GM18951 (cell line): ENCODE data around the gene B3GAT1.

Experiments used
- POLR2A ChIP-seq: IDR thresholded peaks from 4 replicates; pipeline ENCODE4 v1.6.1; 2011; ENCODE audit warnings: mild to moderate bottlenecking; ENCODE audit not compliant: insufficient read length, insufficient read depth; ENCODE audit errors: extremely low read depth
- in situ Hi-C: fragments of 300-500 bp; cut with MboI; formaldehyde crosslinking; loops from one replicate; pipeline ENCODE4 v1.12.0; 2022; ENCODE audit warnings: low sequenced_read_pairs, mixed read lengths, inconsistent platforms; ENCODE audit not compliant: unreplicated experiment

B3GAT1 gene

DNA sequence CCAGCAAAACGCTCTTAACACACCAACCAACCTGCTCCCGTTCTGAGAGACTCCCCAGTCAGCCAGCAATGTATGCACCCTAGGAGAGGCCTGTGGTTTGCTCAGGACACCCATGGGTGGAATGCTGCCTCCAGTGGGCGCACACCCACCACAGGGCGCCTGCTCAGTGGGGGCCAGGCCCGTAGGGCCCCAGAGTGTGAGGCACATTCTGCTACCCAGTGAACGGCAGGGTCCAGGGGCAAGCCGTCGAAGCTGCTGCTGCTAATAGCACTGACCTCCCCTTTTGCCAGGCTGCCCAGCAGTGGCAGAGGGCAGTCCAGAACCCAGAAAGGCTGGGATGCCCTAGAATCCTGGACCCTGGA, 12.8 kb downstream of the B3GAT1 start:
- in situ Hi-C loops = no loop called here
- no peak for TF ChIP-seq POLR2A

DNA sequence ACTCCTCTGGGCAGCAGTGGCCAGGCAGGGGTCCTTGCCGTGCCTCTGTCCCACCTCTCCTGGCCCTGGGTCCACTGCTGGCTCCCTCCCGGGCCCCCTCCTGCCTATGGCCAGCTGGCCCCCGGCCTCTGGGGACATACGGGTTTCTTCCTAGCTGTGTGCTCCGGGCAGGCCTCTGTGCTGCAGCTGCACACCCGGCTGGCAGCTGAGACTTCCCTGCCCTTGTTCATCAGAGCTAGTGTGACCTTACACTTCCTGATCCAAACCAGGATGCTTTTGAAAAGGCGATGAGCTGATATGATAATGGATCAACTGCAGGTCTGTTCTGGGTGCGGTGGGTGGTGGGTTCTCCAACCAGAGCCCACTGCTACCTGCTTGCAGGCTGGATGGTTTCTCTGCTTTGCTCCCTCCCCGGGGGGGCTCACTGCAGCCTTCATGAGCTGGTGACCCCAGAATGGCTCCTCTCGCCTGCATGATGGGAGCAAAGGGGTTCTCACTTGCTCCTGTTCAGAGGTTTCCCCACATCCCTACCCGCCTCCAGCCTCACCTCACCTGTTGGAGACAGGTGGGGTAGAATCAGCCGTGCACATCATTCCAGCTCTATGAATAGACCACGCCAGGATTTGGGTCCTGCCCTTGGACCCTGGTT, 13.3 kb downstream of the B3GAT1 start:
- in situ Hi-C loops = no loop called here
- TF ChIP-seq POLR2A = no peak

DNA sequence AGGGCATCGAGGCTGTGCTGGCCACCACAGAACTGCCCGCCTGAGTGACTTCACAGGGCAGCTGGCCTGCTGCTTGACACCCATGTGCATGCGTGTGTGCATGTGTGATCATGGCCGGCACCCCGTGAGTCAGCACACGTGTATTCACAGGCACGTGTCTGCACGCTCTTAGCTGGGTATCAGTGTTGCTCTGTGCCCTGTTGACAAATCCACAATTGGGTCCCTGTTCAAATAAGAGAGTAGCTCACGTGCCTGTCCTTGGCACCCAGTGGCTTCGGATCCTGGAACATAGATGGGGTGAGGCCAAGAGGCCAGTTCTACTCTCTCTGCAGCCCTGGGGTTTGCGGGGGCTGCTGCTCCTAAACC, 14.0 kb downstream of the B3GAT1 start:
- no peak for TF ChIP-seq POLR2A
- in situ Hi-C loops = no loop called here

DNA sequence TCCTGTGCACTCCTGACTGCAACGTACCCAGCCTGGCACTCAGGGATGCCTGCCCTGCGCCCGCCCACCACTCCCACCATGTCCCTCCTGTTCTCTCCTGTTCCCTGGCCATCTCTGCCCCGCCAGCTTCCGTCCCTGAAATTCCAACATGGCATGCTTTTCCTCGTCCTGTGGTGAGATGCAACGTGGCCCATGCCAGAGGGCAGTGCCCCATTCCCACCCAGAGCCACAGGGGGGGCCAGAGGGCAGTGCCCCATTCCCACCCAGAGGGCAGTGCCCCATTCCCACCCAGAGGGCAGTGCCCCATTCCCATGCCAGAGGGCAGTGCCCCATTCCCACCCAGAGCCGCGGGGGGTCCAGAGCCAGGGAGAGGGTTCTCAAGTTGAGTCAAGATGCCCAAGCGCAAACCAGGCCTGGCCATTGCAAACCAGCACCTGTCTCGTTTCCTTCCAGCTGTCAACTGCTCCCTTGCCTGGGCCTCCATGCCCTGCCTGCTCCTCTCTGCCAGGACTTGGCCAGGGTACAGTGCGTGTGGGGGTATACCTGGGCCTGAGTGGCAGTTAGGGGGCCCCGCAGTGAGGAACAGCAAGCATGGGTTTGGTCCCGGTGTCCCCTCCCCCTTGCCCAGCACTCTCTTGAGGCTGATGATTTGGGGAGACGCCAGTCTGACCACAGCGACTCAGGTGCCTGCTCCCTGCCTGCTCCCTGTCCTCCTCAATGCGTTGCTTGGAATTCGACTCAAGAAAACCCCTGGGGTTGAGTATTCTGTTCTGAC, 14.6 kb downstream of the B3GAT1 start:
- no peak for TF ChIP-seq POLR2A
- in situ Hi-C loops = no loop called here

DNA sequence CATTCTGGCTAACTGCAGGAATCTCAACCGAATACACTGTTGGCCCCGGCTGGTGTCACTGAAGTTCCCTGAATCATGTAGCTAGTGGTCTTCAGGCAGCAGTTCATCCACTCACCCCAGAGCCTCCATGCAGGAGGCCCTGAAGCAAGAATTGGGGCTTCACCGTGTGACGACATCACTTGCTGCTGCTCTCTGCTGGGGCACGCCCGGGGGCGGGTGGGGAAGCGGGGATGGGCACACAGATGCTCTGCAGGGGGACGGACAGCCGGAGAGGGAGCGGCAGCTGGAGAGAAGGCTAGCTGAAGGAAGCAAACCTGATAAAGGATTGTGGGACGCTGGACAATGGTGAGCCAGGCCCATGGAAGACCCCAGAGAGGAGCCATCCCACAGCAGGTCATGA, 17.0 kb downstream of the B3GAT1 start:
- in situ Hi-C loops = no loop called here
- TF ChIP-seq POLR2A = no peak

DNA sequence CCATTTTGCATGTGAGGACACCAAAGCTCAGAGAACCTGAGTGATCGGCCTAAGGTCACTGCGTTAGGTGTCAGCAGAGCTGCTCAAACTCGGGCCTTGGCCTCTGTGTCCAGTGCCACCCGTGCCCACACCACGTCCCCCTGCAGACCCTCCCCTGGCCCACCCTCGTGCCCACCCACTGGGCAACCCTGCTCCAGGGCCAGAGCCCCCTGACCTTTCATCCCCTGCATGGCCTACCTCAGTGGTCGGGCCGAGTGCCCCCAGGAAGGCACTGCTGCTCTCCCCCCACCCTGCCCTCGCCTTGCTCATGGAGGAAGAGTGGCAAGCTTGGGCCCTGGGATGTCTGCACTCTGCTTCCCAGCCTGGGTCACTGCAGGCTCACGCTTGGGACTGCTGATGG, 17.7 kb downstream of the B3GAT1 start:
- TF ChIP-seq POLR2A = no peak
- in situ Hi-C loops = no loop called here

DNA sequence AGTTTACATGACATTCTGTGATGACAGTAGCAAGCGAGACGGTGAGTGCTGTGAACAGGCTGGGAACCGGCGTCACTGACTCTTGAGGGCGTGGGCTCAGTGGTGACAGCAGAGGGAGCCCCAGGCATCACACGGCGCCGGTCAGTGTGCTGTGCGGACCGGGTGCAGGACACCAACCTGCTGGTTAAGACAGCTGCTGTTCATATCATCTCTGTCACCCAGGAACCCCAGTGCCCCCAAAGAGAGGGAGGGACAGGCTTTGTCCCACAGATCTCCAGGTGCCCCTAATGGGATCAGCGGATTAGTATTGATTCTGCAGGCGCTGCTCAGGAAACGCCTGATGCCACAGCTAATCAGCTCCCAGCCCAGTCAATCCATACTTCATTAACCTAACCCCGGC, 18.4 kb downstream of the B3GAT1 start:
- in situ Hi-C loops = no loop called here
- no peak for TF ChIP-seq POLR2A

DNA sequence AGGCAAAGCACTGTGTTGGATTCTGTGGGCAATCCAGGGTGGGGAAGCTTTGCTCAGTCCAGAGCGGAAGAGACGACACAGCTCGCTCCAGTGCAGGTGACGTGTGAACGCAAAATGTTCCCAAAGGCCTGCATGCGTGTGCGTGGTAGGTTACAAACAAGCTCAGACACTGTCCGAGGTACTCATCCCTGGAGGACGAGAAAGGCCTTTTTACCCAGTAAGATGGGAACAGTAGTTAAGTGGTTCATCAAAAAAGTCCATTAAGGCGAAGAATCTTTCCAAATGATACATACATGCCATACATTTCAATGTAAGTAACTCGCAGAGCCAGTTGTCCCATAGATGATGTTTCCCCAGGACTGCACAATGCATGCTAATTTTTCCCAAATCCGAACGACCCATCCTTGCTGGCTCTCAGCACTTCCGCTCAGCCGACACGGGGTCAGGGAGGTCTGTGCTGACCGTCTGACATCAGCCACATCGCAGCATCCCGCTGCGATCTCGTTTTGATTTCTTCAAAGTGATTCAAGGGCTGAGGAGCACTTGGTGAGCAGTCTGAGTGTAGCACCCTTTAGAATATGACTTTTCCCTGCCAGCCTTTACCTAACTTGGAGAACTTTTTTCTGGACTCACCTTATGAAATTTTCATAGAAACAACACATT, 19.0 kb downstream of the B3GAT1 start:
- in situ Hi-C loops = no loop called here

DNA sequence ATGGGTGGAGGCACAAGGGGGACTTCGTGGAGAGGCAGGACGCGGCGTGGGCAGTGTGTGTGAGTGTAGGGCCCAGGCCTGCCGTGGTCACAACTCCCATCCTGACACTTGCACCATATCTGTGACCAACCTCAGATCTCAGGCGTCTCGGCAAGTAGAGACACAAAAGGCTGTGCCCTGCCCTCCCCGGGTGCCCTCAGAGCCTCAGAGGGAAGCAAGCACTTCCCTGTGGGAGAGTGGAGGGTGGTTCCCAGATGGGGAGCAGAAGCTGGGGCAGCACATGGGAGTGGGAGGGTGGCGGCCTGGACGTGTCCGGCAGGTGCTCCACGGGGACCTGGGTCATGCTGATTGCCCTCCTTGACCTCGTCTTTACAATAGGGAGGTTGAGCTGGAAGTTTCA, 20.4 kb downstream of the B3GAT1 start:
- in situ Hi-C loops = no loop called here
- no peak for TF ChIP-seq POLR2A

More for the DNA sequence above, 19.0 kb downstream of the B3GAT1 start:
- TF ChIP-seq POLR2A = no peak

DNA sequence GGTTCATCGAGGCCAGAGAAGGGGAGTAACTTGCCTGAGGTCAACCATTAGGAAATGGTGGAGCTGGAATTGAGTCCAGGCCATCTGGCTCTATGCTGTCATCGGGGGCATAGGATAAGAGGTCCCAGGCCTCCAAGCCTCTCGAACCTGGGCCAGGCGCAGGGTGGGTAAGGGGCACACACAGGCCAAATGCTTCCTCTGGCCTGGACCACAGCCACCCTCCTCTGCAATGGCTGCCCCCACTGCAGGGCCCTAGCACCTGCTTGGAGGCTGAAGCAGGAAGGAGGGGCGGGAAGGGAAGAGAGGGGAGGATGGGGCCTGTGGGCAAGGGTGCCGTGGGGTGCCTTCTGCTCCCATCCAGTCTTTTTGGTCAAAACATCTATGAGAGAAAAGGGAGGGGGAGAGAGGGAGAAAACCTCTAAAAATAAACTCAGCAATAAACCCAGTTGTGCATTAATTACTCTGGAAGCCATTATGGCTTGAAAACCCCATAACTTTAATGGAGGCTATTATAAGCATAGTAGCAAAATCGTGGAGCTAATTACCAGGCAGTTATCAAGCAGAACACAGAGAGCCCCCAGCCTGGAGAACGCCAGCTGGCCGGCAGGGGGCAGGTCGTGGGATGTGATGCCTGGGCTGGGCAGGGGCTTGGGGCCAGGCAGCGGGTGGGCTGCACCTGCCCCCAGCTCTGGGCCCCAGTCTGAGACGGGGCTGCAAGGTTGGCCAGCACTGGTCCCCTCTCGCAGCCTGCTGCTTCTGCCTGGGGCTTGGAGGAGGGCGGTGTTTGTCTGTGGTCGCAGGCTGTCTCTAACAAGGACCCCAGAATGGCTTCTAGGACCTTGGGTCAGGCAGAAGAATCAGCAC, 21.1 kb downstream of the B3GAT1 start:
- TF ChIP-seq POLR2A = no peak
- in situ Hi-C loops = no loop called here

DNA sequence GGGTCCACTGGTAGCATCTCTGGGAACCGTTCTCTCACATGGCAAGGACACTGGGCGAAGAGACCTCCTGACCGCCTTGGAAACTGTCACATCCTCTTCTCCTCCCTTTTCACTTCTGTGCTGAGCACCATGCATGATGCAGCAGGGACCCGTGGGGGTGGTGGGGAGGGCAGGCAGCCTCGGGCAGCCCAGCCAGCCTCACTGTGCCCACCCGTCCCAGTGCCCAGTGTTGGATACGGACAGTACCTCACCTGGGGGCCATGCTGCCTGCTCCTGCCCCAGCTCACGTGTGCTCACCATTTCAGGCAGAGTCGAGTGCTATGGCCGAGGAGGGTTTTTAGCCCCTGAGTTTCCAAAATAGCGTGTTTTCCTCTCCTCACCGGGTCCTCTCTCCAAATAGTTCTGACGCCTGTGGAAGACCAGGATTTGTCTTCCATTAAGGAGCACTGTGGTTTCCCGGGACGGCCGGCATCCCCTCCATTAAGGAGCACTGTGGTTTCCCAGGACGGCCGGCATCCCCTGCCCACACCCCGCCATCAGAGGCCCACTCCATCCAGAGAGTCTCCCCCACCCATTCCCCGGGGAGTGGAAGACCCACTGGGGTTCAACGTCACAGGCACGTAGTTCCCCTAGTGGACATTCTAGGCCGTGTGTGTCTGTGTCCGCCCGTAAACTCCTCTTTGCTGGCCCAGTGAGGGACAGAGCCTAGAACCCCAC, 22.4 kb downstream of the B3GAT1 start:
- TF ChIP-seq POLR2A = no peak
- in situ Hi-C loops = no loop called here

DNA sequence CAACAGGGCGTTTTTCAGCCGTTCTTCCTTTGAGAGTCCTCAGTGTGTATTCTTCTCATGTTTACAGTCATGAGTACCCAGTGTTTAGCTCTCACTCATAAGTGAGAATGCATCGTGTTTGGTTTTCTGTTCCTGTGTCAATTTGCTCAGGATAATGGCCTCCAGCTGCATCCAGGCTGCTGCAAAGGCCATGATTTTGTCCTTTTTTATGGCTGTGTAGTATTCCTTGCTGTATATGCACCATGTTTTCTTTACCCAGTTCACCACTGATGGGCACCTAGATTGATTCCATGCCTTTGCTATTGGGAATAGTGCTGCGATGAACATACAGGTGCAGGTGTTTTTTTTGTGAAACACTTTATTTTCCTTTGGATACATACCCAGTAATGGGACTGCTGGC, 23.5 kb downstream of the B3GAT1 start:
- no peak for TF ChIP-seq POLR2A
- in situ Hi-C loops = no loop called here

DNA sequence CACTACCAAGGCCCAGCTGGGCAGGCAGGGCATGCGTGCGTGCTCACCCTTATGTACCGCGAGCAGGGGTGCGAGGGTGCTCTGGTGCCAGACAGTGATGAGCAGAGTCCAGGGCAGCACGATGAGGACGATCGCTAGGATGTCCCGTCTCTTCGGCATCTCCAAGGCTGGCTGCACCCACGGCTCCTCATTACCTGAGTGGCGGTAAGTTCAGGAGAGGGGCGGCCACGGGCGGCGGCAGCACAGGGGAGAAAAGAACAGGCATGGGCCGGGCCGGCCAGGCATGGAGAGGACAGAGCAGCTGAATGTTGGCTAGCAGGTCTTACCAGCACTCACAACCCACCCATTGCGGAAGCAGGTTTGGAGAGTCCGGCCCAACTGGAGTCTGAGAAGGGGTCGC, 24.5 kb downstream of the B3GAT1 start:
- in situ Hi-C loops = no loop called here
- no peak for TF ChIP-seq POLR2A

DNA sequence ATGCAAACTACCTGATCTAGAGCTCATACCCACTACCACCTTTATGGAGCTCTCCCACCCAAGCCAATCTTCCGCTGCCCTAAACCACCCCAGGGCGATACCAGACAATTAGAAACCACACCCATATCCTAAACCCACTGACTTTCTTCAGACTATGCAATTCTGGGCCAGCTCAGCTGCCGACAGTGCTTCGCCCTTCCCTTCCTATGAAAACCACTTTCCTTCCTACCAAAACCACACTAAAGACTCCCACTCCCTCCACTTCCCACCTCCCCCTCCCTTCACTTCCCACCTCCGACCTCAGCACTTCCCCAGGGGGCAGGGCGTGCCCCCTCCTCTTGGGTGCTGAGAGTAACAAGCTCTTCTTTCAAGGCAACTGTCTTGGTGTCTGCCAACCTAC, 25.1 kb downstream of the B3GAT1 start:
- TF ChIP-seq POLR2A = no peak
- in situ Hi-C loops = no loop called here
